Nucleus accumbens (tissue), 56 donors: Measurements from ENCODE around the gene LTB4R.

ENCODE experiments used
- DNase-seq, 56 donors: peaks; one replicate each; lab custom pipeline; 2025; lab: John Stamatoyannopoulos, UW

Gene LTB4R

DNA sequence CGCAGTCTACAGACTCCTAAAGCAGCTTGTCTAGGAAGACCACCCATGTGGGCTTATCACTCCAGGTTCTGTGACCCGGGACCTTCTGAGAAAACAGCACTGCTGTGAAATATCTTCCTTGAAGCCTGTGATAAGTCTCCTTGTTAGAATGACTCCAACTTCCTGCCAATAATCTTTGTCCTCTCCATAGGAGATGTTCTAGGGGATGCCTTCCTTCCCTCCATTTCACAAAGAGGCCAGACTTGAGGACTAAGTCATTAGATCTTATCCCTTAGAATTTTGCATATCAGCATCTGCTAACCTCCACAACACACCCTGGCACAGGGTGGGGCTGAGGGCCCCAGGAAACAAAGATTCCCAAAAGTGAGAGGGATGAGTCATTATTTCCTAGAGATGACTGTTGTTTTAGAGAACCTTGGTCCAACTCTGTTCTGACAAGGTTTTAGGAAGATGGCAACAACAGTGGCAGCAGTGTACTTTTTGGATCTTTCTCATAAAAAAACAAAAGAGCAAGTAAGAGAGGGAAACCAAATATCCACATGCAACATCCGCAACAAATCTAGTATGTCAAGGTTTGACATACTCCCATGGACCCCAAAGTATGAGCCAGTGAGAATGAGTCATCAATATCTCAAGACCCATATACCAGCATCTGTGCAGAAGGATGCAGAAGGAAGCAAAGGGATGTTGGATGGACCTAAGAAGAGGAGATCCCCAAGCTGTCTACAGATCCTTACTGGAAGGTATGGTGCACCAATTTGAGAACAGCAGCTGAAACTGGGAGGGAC, 6.0 kb downstream of the LTB4R start:
- no peak for DNase-seq

DNA sequence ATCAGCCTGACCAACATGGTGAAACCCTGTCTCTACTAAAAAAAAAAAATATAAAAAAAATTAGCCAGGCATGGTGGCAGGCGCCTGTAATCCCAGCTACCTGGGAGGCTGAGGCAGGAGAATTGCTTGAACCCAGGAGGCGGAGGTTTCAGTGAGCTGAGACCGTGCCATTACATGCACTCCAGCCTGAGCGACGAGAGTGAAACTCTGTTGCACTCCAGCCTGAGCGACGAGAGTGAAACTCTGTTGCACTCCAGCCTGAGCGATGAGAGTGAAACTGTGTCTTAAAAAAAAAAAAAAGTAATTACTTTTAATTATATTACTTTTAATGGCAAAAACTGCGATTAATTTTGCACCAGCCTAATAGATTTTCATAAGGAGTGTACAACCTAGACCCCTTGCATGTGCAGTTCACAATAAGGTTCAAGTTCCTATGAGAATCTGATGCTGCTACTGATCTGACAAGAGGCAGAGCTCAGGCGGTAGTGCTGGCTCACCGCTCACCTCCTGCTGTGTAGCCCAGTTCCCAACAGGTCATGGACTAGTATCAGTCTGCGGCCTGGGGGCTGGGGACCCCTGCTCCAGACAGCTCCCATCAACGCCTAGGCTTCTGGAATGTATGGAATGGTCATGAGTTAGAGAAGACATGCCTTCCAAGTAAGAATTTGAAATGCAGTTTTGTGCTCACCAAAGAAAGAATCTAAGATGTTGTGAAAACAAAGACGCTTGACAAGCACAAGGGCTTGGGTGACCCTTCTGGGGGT, 10.1 kb downstream of the LTB4R start:
- no peak for DNase-seq

DNA sequence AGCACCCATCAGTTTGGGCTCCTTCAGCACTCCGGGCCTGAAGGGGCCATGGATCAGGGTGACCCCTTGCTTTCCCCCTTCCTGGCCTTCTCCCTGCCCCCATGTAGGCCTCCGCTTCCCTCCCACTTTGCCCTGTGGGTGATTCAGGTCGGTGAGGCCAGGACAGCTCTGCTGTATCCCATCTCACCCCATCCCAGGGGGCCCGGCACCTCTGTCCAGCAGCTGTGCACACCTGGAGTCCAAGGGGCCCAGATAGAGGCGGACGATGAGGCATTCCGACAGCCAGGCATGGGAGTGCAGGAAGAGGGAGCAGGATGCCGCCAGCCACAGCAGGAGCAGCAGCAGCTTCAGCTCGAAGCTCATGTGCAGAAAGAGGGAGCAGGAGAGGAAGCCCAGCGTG, 11.4 kb downstream of the LTB4R start:
- no peak for DNase-seq

DNA sequence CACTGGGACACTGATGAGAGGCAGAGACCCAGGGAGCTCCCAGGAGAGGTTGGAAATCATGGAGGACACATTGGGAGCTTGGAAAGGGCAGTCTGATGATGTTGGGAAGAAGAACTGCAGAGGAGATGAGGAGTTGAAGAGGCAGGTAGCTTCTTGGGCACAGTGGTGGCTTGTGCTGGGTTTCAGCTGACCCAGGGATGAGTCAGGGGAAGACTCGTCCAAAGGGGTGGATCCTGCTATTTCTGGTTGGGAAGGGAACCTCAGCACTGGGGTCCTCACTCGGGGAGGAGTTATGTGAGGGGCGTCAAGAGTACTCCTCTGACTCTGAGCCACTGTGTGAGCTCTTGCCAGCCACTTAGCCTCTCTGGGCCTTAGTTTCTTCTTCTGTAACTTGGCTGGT, 12.0 kb downstream of the LTB4R start:
- no peak for DNase-seq

DNA sequence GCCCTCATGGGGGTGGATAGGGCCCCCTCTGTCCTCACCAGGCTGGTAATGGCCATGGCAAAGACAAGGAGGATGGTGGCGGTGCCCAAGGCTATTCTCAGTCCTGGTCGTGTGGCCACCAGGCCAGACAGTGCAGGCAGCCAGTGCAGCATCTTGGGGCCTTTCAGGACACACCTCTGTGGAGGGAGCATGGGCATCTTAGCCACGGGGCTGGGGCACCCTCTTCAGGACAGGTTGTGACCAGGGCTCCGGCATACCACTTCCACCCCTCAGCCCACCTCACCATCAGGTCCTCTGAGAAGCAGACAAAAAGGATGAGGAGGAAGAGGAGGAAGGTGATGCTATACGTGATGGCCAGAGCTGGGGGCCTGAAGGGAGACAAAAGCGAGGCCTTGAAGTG, 12.7 kb downstream of the LTB4R start:
- DNase-seq = no peak

DNA sequence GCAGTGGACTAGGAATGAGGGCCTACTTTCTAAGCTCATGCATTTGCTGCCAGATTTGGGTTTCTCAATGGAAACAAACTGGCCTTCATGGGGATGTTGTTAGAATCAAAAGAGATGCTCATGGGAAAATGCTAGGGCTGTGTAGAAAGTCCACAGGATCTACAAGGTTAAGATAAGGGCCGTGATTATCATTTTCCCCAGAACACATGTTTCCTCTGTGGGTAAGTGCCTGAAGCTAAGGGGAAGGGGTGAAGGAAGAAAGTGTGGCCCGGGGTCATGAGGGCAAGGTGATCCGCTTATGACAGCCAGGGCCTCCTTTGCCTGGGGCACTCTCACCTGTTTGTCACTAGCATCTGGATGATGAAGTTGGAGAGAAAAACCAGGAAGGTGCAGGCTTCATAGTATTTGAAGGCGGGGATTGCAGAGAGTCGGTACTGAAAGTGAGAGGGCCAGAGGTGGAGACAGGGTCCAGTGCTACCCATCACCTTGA, 13.8 kb downstream of the LTB4R start:
- DNase-seq = no peak

DNA sequence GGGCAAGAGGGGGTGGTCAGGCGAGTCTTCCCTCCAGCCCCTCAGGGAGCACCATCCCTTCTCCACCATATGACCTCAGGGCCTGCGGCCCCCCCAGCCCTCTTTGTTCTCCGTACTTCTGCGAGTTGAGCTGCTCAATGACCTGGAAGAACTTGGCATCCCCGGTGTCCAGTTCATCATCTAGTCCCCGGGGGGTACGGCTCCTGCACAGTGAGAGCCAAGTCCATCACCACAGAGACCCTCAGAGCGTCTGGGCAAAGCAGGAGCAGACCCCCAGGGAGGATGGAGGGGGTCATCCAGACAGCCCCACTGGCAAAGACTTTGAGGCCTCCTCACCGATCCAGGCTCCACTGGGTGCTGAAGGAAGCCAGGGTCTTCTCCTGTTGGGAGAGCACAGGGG, 14.7 kb downstream of the LTB4R start:
- DNase-seq = no peak

DNA sequence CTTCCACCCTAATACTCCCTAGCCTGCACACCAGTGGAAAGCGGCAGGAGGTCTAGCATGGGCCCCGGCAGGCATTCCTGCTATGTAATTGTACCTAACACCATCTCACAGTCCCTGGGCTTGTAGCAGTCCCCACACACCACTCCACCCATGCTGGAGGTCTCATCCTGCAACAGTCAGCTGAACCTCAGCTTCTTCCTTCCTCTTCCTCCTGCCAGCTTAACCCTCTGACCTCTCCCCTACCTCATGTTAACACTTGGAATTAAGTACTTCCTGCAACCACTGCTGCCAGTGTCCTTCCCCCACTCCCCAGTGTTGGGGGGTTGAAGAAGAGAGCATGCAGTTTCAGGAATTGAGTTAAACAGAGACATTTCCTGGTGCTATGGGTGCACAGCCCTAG, 16.0 kb downstream of the LTB4R start:
- no peak for DNase-seq

DNA sequence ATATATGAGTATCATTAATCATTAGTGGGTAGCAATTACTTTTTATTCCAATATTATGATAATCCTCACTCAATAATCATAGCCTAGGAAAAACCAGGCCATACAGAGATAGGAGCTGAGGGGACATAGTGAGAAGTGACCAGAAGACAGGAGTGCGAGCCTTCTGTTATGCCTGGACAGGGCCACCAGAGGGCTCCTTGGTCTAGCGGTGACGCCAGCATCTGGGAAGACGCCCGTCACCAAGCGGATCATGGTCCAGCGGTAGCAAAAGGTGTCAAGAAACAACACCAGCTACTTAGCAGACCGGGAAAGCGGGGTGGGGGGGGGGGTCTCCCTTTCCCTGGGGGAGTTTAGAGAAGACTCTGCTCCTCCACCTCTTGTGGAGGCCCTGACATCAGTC, 16.6 kb downstream of the LTB4R start:
- peak in 14 of 56 donors; percentile 13 to 57 (median 26) for DNase-seq

DNA sequence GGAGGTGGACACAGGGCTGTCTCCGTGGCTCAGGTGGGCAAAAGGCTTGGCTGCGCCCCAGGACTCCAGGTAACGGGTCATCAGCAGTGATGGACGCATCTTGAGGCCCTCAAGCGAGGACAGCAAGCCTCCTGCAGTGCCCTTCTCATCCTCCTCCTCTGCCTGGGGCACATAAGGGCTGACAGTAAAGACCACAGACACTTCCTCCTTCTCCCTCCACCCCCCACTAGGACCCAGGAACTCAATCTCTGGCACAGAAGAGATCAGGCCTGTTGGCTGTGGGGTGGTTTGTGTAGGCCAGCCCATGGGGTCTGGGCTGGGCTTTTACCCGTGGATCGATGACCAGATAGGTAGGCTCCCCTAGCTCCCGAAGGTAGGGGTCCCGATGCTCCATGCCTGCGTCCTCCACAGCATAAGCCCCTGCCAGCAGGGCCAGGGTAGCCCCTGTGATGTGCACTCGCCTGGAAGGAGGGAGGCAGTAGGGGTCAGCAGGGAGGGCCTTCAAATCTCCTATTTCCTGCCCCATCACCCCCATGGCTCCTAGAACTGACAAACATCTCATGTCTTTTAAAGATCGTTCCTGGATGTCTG, 17.9 kb downstream of the LTB4R start:
- no peak for DNase-seq

DNA sequence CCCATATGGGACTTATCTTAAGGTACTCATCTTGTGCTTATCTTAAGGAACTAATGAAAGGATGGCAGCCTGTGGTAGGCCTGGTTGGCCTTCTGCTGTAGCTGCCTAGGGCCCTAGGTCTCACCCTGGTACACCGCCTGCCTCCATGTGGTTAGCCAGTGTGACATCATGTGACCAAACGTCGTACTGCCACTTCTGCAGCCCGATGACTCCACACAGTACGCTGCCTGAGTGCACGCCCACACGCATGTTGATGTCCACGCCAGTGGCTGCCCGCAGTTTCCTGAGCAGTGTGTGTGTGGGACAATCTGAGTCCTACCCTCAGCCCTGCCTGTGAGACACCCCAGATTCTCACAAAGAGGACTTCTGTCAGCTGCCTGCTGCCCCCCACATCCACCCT, 18.4 kb downstream of the LTB4R start:
- DNase-seq = no peak

DNA sequence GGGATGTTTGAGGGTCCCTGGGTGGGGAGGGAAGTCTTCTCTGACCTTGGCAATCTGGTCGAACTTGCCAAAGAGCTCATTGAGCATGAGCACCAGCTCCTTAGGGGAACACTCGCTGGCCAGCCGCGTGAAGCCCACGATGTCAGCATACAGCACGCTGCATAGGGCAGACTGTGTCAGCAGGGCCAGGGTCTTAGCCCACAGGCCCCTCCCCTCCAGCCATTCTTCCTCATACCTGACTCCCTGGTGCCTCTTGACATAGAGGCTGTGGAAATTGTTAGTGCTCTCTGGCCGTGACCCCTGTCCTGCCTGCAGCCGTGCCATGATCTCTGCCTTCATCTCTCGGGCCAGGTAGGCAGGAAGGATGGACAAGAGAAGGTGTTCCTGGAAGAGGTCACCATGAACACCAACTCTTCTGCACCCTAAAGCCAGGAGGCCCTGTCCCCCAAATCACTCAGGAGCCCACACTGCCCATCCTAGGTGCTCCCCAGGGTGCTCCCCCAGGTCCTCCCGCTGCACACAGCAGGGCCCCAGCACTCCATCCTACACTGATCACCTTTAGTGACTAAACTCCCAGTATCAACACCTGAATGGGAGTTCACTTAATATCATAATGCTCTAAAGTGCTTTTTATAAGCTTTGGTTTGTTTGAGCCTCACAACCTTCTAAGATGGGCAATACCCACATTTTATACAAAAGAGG, 19.8 kb downstream of the LTB4R start:
- DNase-seq = no peak

DNA sequence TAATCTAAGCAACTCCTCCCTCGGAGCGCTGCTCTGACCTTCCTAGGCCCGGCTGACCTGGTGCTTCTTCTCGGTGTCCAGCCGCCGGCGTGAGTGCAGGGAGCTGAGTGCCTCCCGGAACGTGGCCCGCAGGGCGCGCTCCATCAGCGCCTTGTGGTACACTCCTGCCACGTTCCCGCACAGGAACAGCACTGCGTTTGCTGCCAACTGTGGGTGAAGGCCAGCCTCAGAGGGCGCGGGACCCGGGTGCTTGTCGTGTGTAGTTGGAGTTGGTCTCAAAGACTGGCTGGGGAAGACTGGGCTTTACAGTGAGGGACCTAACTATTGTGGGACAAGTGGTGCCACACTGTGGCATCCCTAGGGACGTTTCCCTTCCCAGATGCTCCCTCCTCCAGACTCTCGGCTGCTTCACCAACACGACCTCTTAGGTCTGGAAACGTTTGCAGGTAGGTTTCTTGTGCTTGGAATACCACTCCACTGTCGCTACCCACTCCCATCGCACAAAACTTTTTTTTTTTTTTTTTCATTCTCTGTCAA, 20.5 kb downstream of the LTB4R start:
- DNase-seq = no peak

DNA sequence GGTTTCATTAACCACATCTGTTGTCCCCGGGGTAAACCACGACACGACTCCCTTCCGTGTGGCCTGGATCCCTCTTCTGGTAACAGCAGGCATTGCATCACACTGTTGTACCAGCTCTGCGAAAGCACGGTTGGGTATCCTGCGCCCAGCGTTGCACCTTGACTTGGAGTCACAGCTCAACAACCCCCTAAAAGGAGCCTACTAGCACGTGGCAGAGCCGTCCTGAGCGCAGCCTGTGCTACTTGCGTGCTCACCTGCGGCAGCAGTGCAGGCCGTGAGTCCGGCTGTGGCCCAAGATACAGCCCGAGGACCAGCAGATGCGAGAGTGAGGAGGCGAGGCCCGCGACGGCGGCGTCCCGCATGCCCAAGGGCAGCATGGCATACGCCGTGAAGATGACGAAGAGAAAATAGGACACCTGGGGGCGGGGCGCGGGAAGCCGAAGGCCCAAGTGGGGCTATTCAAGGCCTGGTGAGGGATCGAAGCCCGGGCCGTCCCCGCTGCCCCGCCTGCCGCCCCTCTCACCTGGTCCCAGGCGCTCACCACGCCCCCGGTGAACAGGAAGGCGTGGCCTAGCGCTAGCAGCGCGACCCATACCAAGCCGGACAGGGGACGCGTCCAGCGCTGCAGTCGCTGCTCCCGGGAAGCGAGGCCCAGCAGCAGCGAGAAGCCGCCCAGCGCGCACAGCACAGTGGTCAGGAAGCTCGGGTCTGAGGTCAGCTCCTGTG, 21.1 kb downstream of the LTB4R start:
- DNase-seq = peak in 31 of 56 donors; percentile 5 to 77 (median 33)

DNA sequence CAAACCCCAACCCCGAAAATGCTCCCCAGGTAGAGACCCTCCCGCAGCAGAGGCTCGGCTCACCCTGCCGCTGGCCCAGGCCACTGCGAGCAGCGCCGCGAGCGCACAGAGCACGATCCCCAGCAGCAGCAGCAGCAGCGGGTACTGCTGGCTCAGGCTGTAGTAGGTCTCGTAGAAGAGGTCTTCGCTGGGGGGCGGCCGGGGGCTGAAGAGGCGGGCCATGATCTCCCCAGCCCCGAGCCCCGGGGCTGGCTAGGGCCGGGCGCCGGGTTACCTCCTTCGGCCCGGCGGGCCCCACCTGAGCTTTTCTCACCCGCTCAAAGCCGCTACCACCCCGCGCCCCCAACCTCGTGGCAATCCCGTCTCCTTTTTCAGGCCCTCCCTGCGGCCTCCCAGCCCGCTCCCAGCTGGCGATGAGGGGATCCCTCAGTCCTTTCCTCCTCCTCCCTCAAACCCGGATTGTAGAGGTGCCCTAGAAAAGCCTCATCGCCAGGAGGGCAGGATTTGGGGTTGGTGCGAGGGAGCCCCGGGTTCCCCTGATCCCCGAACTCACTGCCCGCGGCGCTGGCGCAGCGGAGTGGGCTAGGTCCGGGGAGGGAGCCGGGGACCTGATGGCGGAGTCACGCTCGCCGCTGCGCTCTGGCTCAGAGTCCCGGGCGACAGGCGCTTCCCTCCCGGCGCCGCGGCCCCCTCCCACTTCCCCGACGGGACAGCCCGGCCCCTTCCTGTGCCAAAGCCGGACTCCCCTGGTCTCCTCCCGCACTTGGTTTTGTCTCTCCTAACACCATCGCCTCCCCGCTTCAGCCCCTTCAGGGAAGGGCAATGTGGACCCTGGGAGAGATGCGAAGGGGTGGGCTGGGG, 23.4 kb downstream of the LTB4R start, which contains the start of gene ADCY4:
ADCY4 (minus strand) TSS at position 641 of the 861 bp plus-strand sequence; CDS start at position 222, 419 bp downstream.
- DNase-seq = no peak

DNA sequence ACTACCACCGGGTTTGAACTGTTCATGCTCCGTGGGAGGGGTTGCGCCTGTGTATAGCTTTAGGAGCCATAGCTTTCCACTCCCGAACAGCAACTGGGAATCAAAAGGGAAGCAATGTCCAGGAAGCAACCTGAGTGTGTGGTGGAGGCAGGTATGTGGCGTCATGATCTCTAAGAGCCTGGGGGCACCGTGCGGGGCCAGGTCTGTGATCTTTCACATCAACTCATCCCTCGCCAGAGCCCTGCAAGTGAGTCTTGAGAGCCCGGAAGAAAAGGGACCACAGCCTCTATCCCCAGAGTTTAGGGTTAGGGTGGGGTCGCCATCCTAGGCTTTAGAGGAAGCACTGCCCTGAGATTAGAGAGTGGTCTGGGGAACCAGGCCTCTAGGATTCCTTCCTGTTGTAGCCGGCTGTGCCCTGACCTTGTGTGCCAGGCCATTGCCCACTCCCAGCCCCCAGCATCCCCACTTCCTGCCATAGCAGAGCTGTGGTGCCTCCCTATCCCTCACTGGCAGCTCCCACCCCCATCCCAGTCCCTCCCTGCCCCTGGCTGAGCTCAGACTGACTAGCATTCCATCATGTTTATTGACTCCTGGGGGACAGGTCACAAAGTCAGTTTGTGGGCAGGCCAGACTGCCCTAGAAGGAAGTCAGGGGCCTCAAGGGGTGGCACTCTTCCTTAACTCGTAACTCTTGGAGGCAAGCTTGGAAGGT, 24.3 kb downstream of the LTB4R start:
- DNase-seq = no peak

DNA sequence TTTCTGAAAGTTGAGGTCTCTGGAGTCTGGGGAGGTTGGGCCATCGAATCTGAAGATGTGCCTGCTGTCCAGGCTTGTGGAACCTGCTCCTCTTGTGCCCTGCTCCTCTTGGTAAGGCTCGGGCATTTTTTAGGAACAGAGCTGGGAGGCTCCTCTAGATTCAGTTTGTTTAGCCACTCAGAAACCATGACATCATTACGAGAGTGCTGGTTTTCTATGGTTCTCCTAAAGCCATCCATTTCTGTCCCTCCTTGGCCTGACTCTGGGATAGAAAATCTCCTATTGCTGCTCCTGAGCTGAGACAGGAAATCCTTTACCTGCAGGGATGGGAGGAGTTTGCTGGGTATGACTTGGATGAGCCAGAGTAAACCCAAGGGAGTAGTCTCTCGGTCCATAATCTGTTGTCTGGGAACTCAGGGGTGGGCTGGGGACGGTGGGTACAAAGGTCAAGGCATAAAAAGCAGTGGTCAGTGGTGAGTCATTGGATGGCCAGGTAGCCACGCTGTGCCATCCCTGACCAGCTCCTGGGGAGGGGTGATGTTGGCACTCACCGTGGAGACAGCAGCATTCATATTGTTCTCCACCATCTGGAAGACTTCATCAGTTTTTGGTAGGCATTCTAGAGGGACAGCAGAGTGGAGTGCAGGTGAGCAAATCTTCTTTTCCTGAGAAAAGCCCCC, 26.0 kb downstream of the LTB4R start:
- no peak for DNase-seq

DNA sequence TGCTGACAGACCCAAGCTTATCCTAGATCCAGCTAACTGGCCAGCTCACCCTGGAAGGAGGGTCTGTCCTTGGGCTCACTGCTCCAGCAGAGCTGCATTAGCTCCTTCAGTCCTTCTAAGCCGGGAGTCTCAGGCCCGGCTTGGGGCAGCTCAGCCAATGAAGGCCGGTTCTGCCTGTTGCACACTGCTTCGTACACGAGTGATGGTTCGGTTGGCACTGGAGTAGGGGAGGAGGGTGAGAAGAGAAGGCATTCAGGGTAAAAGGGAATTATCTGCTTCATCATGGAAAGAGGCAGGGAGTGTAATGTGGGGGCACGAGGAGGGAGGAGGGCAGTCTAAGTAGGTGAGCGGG, 26.5 kb downstream of the LTB4R start:
- no peak for DNase-seq
